HepG2 (cell line): Measurements from ENCODE around the gene ZBTB21. TPM values are rescaled to one million over a fixed set of nuclear protein-coding genes. Genes with fewer than 3 reads are reported as not detected.
A peak's percentile ranks its signal among the peaks of the same experiment; 100 is the strongest.

Experiments used
- ATAC-seq: fragments of 200-7000 bp; cut with Tn5 transposase; 3 replicates; pipeline ENCODE4 v1.9.1; 2020; ENCODE audit warnings: mild to moderate bottlenecking, moderate library complexity
- BruUV-seq: library from RNA; stranded (reverse); fragments of 400-500 nt; replicated peaks from 2 replicates; lab custom pipeline; 2021; lab: Mats Ljungman, UMichigan
- CTCF ChIA-PET: fragments of 300-600 bp; formaldehyde crosslinking; extraction: SDS; loops from one replicate; lab custom pipeline; 2021; ENCODE audit warnings: low total read pairs, inconsistent platforms, low intra/inter-chr PET ratio; lab: Yijun Ruan, JAX
- POLR2A ChIA-PET: fragments of 350-600 bp; sonication (Branson Sonifier 250); formaldehyde crosslinking; loops from one replicate; lab custom pipeline; 2020; ENCODE audit warnings: antibody characterized with exemption, inconsistent platforms; lab: Yijun Ruan, JAX
- DNase-seq: peaks from one replicate; pipeline ENCODE4 v3.0.0-alpha.2; 2015; ENCODE audit warnings: low spot score
- FAIRE-seq: peaks from 3 replicates; lab custom pipeline; 2011; peaks lifted over from hg19 to GRCh38; lab: Jason Lieb, UNC
- H2AFZ ChIP-seq: one replicate; pipeline ENCODE4 v1.6.1; 2011; ENCODE audit warnings: low read length, inconsistent platforms
- H3K27ac ChIP-seq: fragments of 300-600 bp; 3 replicates; pipeline ENCODE4 v1.8.0; 2011; ENCODE audit warnings: mixed run types, mild to moderate bottlenecking, mixed read lengths, low read length, inconsistent platforms; ENCODE audit not compliant: insufficient read depth; ENCODE audit errors: extremely low read length
- H3K27me3 ChIP-seq, 2 experiments: fragments of 200-600 bp in 1 of 2; 2 replicates in 1 of 2; 3 replicates in 1 of 2; pipeline versions ENCODE4 v1.6.0 to v1.8.0; 2011; ENCODE audit warnings: low read length in 2 of 2, mild to moderate bottlenecking in 2 of 2, moderate library complexity in 2 of 2, inconsistent platforms in 1 of 2; ENCODE audit not compliant: insufficient read depth in 2 of 2, control insufficient read depth in 1 of 2
- H3K36me3 ChIP-seq, 2 experiments: fragments of 200-600 bp in 1 of 2; replicated peaks in 1 of 2; 2 replicates in 1 of 2; 3 replicates in 1 of 2; pipeline versions ENCODE4 v1.5.1 to v1.8.0; 2011; ENCODE audit warnings: low read length in 2 of 2, inconsistent platforms in 1 of 2; ENCODE audit not compliant: insufficient read depth in 2 of 2, control insufficient read depth in 1 of 2
- H3K4me1 ChIP-seq: 2 replicates; pipeline ENCODE4 v1.5.1; 2012; ENCODE audit warnings: low read length, inconsistent platforms; ENCODE audit not compliant: insufficient read depth
- H3K4me2 ChIP-seq: 2 replicates; pipeline ENCODE4 v1.6.0; 2011; ENCODE audit warnings: low read depth, low read length, inconsistent platforms
- H3K4me3 ChIP-seq, 3 experiments: fragments of 200-600 bp in 1 of 3; sonication (generic), shearing (Covaris generic) in 1 of 3; replicated peaks in 1 of 3; 2 replicates each; pipeline ENCODE4 v1.5.1; 2011 to 2016; ENCODE audit warnings: low read length in 3 of 3, inconsistent platforms in 2 of 3, low read depth in 2 of 3, mild to moderate bottlenecking in 2 of 3, control low read depth in 1 of 3, mixed read lengths in 1 of 3; ENCODE audit not compliant: insufficient read depth in 1 of 3
- H3K79me2 ChIP-seq: one replicate; pipeline ENCODE4 v1.6.1; 2011; ENCODE audit warnings: low read length, inconsistent platforms; ENCODE audit not compliant: insufficient read depth
- H3K9ac ChIP-seq: 2 replicates; pipeline ENCODE4 v1.6.0; 2011; ENCODE audit warnings: mild to moderate bottlenecking, low read depth, low read length, inconsistent platforms; ENCODE audit not compliant: insufficient read depth
- H3K9me3 ChIP-seq: 2 replicates; pipeline ENCODE4 v1.5.1; 2012; ENCODE audit warnings: mild to moderate bottlenecking, low read length
- H4K20me1 ChIP-seq: 2 replicates; pipeline ENCODE4 v1.6.0; 2011; ENCODE audit warnings: inconsistent platforms, mild to moderate bottlenecking, low read length, moderate library complexity; ENCODE audit not compliant: insufficient read depth
- CREM ChIP-seq, 2 experiments: sonication (generic) in 1 of 2; formaldehyde crosslinking in 1 of 2; IDR thresholded peaks; 2 replicates each; pipeline versions ENCODE4 v1.4.0 to v1.6.1; 2016 to 2020; ENCODE audit warnings: antibody characterized with exemption in 1 of 2, mild to moderate bottlenecking in 1 of 2, missing genetic modification reagents in 1 of 2
- FOSL2 ChIP-seq: sonication (generic); formaldehyde crosslinking; IDR thresholded peaks from 2 replicates; pipeline ENCODE4 v1.4.0; 2020; ENCODE audit warnings: missing genetic modification reagents
- GABPA ChIP-seq, 2 experiments: IDR thresholded peaks; 2 replicates each; pipeline ENCODE4 v1.6.1; 2011 to 2016; ENCODE audit warnings: low read depth in 2 of 2, low read length in 1 of 2, missing biosample characterization in 1 of 2, missing genetic modification characterization in 1 of 2
- HOXA9 ChIP-seq: sonication (generic); formaldehyde crosslinking; IDR thresholded peaks from 2 replicates; pipeline ENCODE4 v1.8.1; 2022; ENCODE audit warnings: missing genetic modification reagents, mild to moderate bottlenecking, moderate library complexity, borderline replicate concordance
- PAWR ChIP-seq: sonication (generic); formaldehyde crosslinking; IDR thresholded peaks from 2 replicates; pipeline ENCODE4 v1.4.0; 2020; ENCODE audit warnings: missing genetic modification reagents, mild to moderate bottlenecking, borderline replicate concordance
- RORA ChIP-seq: sonication (generic); formaldehyde crosslinking; IDR thresholded peaks from 2 replicates; pipeline ENCODE4 v1.5.0; 2020; ENCODE audit warnings: mild to moderate bottlenecking, missing genetic modification reagents, moderate library complexity
- ZNF720 ChIP-seq: sonication (generic); formaldehyde crosslinking; IDR thresholded peaks from 2 replicates; pipeline ENCODE4 v1.4.0; 2020; ENCODE audit warnings: missing genetic modification reagents
- ZNF773 ChIP-seq: sonication (generic); formaldehyde crosslinking; IDR thresholded peaks from 2 replicates; pipeline ENCODE4 v1.4.0; 2020; ENCODE audit warnings: missing genetic modification reagents, borderline replicate concordance
- ZNF790 ChIP-seq: sonication (generic); formaldehyde crosslinking; IDR thresholded peaks from 2 replicates; pipeline ENCODE4 v1.8.0; 2022; ENCODE audit warnings: missing genetic modification reagents, mild to moderate bottlenecking, borderline replicate concordance
- ZNF850 ChIP-seq: sonication (generic); formaldehyde crosslinking; conservative IDR thresholded peaks from 2 replicates; pipeline ENCODE4 v1.9.0; 2021; ENCODE audit warnings: mild to moderate bottlenecking, missing genetic modification reagents
- WGBS: methylation state at CpG from one replicate; pipeline ENCODE4 v1.1.6; 2017; ENCODE audit warnings: low lambda C conversion rate; 5-methylcytosine and 5-hydroxymethylcytosine counted together
- in situ Hi-C: cut with HindIII; loops from 2 replicates; pipeline ENCODE4 v1.10.0; 2017; ENCODE audit warnings: low pct_unique_long_range_greater_than_20kb; ENCODE audit not compliant: extremely low pct_ligation_motif_present
- intact Hi-C: fragments of 100-400 bp; cut with micrococcal nuclease; formaldehyde crosslinking; loops from one replicate; pipeline ENCODE4 v1.10.0; 2022; ENCODE audit not compliant: unreplicated experiment
- polyA plus RNA-seq, 8 experiments: library from polyadenylated mRNA; depleted of rRNA in 3 of 8; stranded (reverse) in 7 of 8; unstranded in 1 of 8; fragments of >200 nt; fragmentation: Illumina TruSeq in 4 of 8; extraction: Trizol in 4 of 8; gene quantifications; 2 replicates each; pipeline versions ENCODE4 v1.2.1 to v1.2.3, GENCODE V29; 2011 to 2016; ENCODE audit warnings: low read depth in 4 of 8, missing spikeins in 1 of 8, mixed read lengths in 1 of 8; ENCODE audit not compliant: insufficient read depth in 1 of 8
- total RNA-seq, 5 experiments: library from RNA; depleted of rRNA; stranded (reverse); fragments of >200 nt; fragmentation: Illumina TruSeq; extraction: Trizol; gene quantifications; 2 replicates each; pipeline ENCODE4 v1.2.3, GENCODE V29; 2016; ENCODE audit warnings: low read depth in 1 of 5
- TF ChIP-seq, protein P1 (sequence below): IDR thresholded peaks from 2 replicates; pipeline ENCODE4 v1.6.1; 2018; ENCODE audit warnings: missing genetic modification reagents, mild to moderate bottlenecking, missing compliant biosample characterization
- TF ChIP-seq, protein P2 (sequence below): sonication (generic); formaldehyde crosslinking; IDR thresholded peaks from 2 replicates; pipeline ENCODE4 v1.4.0; 2020; ENCODE audit warnings: missing genetic modification reagents
- TF ChIP-seq, protein P3 (sequence below): sonication (generic); formaldehyde crosslinking; IDR thresholded peaks from 2 replicates; pipeline ENCODE4 v1.8.0; 2022; ENCODE audit warnings: mild to moderate bottlenecking, missing genetic modification reagents, moderate library complexity

ZBTB21 gene
- total and polyA plus RNA-seq, 2 of the 13 experiments (the other 11 are each of a cell fraction or from before 2014, with no cell fraction given), result 4.5 to 6.1 TPM

DNA sequence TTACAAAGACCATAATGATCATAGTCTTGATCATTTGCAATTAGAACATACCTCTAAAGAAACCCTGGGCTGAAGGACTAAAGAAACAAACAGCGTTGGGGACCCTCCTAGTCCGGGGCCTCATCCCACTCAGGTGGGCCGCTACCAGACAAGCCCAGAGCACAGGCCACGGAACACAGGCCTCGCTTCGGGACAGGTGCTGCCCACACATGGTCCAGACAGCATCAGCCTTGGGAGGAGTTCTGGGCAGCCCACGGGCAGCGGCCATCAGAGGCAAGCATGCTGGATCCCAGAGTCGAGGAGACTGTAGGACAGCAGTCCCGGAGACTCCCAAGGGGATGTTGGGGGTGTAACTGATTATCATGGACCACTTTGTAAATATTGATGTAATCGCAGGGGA is 61.3 kb downstream of the ZBTB21 start:
- POLR2A ChIA-PET, result interaction anchor here (1.4 kb wide), 1 partner anchor 23 kb away, joined by 6 read pairs; no protein-coding TSS in a partner anchor
- ATAC-seq (no peak), DNase-seq (no peak), FAIRE-seq (no peak)
- Histone ChIP-seq H3K4me1 (peaks cover 59% of the 10 kb centered on the region), H3K27ac (no peak overlapping the region), H3K9ac (no peak overlapping the region), H4K20me1 (no peaks in the 10 kb centered on the region), H3K9me3 (no peaks in the 10 kb centered on the region), H3K36me3 (0 out of 5 replicates have a peak, but pooled peaks cover 0 to 3% of the 10 kb centered on the region in 2 experiments), H3K79me2 (peaks cover 49% of the 10 kb centered on the region), H3K27me3 (no peaks in the 10 kb centered on the region), H3K4me3 (no peak overlapping the region), H3K4me2 (no peak overlapping the region), H2AFZ (no peak overlapping the region)
- WGBS, result 99% methylated on average over 9 of the region's 11 CpGs
- TF ChIP-seq FOSL2 (CRISPR knock-in tag) (no peak), ZNF773 (CRISPR knock-in tag) (no peak), ZNF790 (CRISPR knock-in tag) (no peak)
- in situ Hi-C loops (no loop called here), intact Hi-C loops (no loop called here)
- no TSS peak for BruUV-seq
- CTCF ChIA-PET, result no interaction called here

DNA sequence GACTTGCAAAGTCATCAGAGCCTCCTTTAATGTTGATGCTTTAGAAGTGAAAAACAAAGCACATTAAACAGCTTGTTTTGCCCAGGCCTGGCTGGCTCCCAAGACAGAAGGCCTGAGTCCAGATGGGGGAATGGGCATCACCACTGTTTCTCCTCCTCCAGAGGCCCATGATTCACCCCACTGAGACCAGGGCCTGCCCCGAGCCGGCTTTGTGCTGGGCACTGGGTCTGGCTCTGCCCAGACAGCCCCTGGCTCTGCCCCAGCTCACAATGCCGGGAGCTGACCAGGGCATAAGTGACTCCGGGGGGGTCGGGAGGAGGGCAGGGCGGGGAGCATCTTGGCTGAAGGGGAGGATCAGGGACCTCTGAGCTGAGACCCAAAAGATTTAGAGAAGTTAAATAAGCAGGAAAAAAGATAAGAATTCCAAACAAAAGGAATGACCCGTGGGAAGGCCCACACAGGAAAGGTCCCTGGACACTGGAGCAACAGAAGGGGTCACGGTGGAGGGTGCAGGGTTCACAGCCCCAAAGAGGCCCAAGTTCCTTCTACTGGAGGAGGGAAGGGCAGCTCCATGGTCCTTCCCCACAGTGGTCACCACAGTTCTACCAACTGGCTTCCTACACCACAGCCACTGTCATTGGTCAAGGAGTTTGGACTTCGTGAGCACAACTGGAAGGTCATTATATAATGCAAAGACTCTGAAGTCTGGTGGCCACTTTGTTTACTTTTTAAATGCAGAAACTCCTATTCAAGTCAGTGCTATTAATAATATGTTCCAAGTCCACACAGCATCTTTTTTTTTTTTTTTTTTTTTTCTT is 61.9 kb downstream of the ZBTB21 start:
- POLR2A ChIA-PET, result interaction anchor here (1.4 kb wide), 1 partner anchor 22 kb away, joined by 6 read pairs; no protein-coding TSS in a partner anchor
- H2AFZ ChIP-seq, result no peak overlapping the region
- DNase-seq, result no peak
- FAIRE-seq, result no peak
- H3K79me2 ChIP-seq, result peaks cover 51% of the 10 kb centered on the region
- intact Hi-C loops, result no loop called here
- no peak overlapping the region for H3K9ac ChIP-seq
- peaks cover 59% of the 10 kb centered on the region for H3K4me1 ChIP-seq
- no peaks in the 10 kb centered on the region for H3K27me3 ChIP-seq
- CTCF ChIA-PET, result no interaction called here
- H3K27ac ChIP-seq, result no peak overlapping the region
- peak overlapping the region; percentile 32; the same call in 1 of the 2 replicates for H3K4me2 ChIP-seq
- in situ Hi-C loops, result no loop called here
- WGBS, result 62% methylated on average over 9 of the region's 9 CpGs
- BruUV-seq, result no TSS peak
- no peak overlapping the region for H3K4me3 ChIP-seq
- no peaks in the 10 kb centered on the region for H4K20me1 ChIP-seq
- ATAC-seq, result no peak; the same call in 2 of the 3 replicates
- H3K36me3 ChIP-seq, result 0 out of 5 replicates have a peak, but pooled peaks cover 2 to 3% of the 10 kb centered on the region in 2 experiments
- H3K9me3 ChIP-seq, result no peaks in the 10 kb centered on the region
- TF ChIP-seq CREM (IDR thresholded peaks at IDR 0.05), result no peak
- no peak for TF ChIP-seq CREM (CRISPR knock-in tag; IDR thresholded peaks at IDR 0.05)
- no peak for TF ChIP-seq ZNF850 (CRISPR knock-in tag)
- TF ChIP-seq, protein P1, sequence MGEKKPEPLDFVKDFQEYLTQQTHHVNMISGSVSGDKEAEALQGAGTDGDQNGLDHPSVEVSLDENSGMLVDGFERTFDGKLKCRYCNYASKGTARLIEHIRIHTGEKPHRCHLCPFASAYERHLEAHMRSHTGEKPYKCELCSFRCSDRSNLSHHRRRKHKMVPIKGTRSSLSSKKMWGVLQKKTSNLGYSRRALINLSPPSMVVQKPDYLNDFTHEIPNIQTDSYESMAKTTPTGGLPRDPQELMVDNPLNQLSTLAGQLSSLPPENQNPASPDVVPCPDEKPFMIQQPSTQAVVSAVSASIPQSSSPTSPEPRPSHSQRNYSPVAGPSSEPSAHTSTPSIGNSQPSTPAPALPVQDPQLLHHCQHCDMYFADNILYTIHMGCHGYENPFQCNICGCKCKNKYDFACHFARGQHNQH (CRISPR knock-in tag), result no peak
- no peak for TF ChIP-seq HOXA9 (CRISPR knock-in tag)
- no peak for TF ChIP-seq ZNF720
- TF ChIP-seq RORA (CRISPR knock-in tag), result no peak
- TF ChIP-seq PAWR (CRISPR knock-in tag), result no peak
- TF ChIP-seq, protein P2, sequence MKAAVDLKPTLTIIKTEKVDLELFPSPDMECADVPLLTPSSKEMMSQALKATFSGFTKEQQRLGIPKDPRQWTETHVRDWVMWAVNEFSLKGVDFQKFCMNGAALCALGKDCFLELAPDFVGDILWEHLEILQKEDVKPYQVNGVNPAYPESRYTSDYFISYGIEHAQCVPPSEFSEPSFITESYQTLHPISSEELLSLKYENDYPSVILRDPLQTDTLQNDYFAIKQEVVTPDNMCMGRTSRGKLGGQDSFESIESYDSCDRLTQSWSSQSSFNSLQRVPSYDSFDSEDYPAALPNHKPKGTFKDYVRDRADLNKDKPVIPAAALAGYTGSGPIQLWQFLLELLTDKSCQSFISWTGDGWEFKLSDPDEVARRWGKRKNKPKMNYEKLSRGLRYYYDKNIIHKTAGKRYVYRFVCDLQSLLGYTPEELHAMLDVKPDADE (CRISPR knock-in tag), result no peak
- TF ChIP-seq GABPA (IDR thresholded peaks at IDR 0.05; ENCODE audit: low read depth, low read length), result no peak
- no peak for TF ChIP-seq GABPA (CRISPR knock-in tag; IDR thresholded peaks at IDR 0.05; ENCODE audit: low read depth)
- TF ChIP-seq, protein P3, sequence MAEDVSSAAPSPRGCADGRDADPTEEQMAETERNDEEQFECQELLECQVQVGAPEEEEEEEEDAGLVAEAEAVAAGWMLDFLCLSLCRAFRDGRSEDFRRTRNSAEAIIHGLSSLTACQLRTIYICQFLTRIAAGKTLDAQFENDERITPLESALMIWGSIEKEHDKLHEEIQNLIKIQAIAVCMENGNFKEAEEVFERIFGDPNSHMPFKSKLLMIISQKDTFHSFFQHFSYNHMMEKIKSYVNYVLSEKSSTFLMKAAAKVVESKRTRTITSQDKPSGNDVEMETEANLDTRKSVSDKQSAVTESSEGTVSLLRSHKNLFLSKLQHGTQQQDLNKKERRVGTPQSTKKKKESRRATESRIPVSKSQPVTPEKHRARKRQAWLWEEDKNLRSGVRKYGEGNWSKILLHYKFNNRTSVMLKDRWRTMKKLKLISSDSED (CRISPR knock-in tag), result no peak
